HepG2 (cell line): ENCODE data around the gene GNG7. TPM values are rescaled to one million over a fixed set of nuclear protein-coding genes. Genes with fewer than 3 reads are reported as not detected.

Experiments used
- ATAC-seq: fragments of 200-7000 bp; cut with Tn5 transposase; 3 replicates; pipeline ENCODE4 v1.9.1; 2020; ENCODE audit warnings: mild to moderate bottlenecking, moderate library complexity
- BruUV-seq: library from RNA; stranded (reverse); fragments of 400-500 nt; replicated peaks from 2 replicates; lab custom pipeline; 2021; lab: Mats Ljungman, UMichigan
- CTCF ChIA-PET: fragments of 300-600 bp; formaldehyde crosslinking; extraction: SDS; loops from one replicate; lab custom pipeline; 2021; ENCODE audit warnings: low total read pairs, inconsistent platforms, low intra/inter-chr PET ratio; lab: Yijun Ruan, JAX
- POLR2A ChIA-PET: fragments of 350-600 bp; sonication (Branson Sonifier 250); formaldehyde crosslinking; loops from one replicate; lab custom pipeline; 2020; ENCODE audit warnings: antibody characterized with exemption, inconsistent platforms; lab: Yijun Ruan, JAX
- DNase-seq: peaks from one replicate; pipeline ENCODE4 v3.0.0-alpha.2; 2015; ENCODE audit warnings: low spot score
- FAIRE-seq: peaks from 3 replicates; lab custom pipeline; 2011; peaks lifted over from hg19 to GRCh38; lab: Jason Lieb, UNC
- H2AFZ ChIP-seq: one replicate; pipeline ENCODE4 v1.6.1; 2011; ENCODE audit warnings: low read length, inconsistent platforms
- H3K27ac ChIP-seq: fragments of 300-600 bp; 3 replicates; pipeline ENCODE4 v1.8.0; 2011; ENCODE audit warnings: mixed run types, mild to moderate bottlenecking, mixed read lengths, low read length, inconsistent platforms; ENCODE audit not compliant: insufficient read depth; ENCODE audit errors: extremely low read length
- H3K27me3 ChIP-seq, 2 experiments: fragments of 200-600 bp in 1 of 2; 2 replicates in 1 of 2; 3 replicates in 1 of 2; pipeline versions ENCODE4 v1.6.0 to v1.8.0; 2011; ENCODE audit warnings: low read length in 2 of 2, mild to moderate bottlenecking in 2 of 2, moderate library complexity in 2 of 2, inconsistent platforms in 1 of 2; ENCODE audit not compliant: insufficient read depth in 2 of 2, control insufficient read depth in 1 of 2
- H3K36me3 ChIP-seq, 2 experiments: fragments of 200-600 bp in 1 of 2; replicated peaks in 1 of 2; 2 replicates in 1 of 2; 3 replicates in 1 of 2; pipeline versions ENCODE4 v1.5.1 to v1.8.0; 2011; ENCODE audit warnings: low read length in 2 of 2, inconsistent platforms in 1 of 2; ENCODE audit not compliant: insufficient read depth in 2 of 2, control insufficient read depth in 1 of 2
- H3K4me1 ChIP-seq: 2 replicates; pipeline ENCODE4 v1.5.1; 2012; ENCODE audit warnings: low read length, inconsistent platforms; ENCODE audit not compliant: insufficient read depth
- H3K4me2 ChIP-seq: 2 replicates; pipeline ENCODE4 v1.6.0; 2011; ENCODE audit warnings: low read depth, low read length, inconsistent platforms
- H3K4me3 ChIP-seq, 3 experiments: fragments of 200-600 bp in 1 of 3; sonication (generic), shearing (Covaris generic) in 1 of 3; replicated peaks in 1 of 3; 2 replicates each; pipeline ENCODE4 v1.5.1; 2011 to 2016; ENCODE audit warnings: low read length in 3 of 3, inconsistent platforms in 2 of 3, low read depth in 2 of 3, mild to moderate bottlenecking in 2 of 3, control low read depth in 1 of 3, mixed read lengths in 1 of 3; ENCODE audit not compliant: insufficient read depth in 1 of 3
- H3K79me2 ChIP-seq: one replicate; pipeline ENCODE4 v1.6.1; 2011; ENCODE audit warnings: low read length, inconsistent platforms; ENCODE audit not compliant: insufficient read depth
- H3K9ac ChIP-seq: 2 replicates; pipeline ENCODE4 v1.6.0; 2011; ENCODE audit warnings: mild to moderate bottlenecking, low read depth, low read length, inconsistent platforms; ENCODE audit not compliant: insufficient read depth
- H3K9me3 ChIP-seq: 2 replicates; pipeline ENCODE4 v1.5.1; 2012; ENCODE audit warnings: mild to moderate bottlenecking, low read length
- H4K20me1 ChIP-seq: 2 replicates; pipeline ENCODE4 v1.6.0; 2011; ENCODE audit warnings: inconsistent platforms, mild to moderate bottlenecking, low read length, moderate library complexity; ENCODE audit not compliant: insufficient read depth
- BHLHE40 ChIP-seq: IDR thresholded peaks from 2 replicates; pipeline ENCODE4 v1.6.1; 2011; ENCODE audit warnings: low read length, improper control_type of control experiment
- ETV6 ChIP-seq: sonication (generic); formaldehyde crosslinking; conservative IDR thresholded peaks from 2 replicates; pipeline ENCODE4 v1.4.0; 2020; ENCODE audit warnings: missing genetic modification reagents
- MAFF ChIP-seq: IDR thresholded peaks from 2 replicates; pipeline ENCODE4 v1.6.1; 2011; ENCODE audit warnings: low read depth, low read length, improper control_type of control experiment
- MAFK ChIP-seq, 2 experiments: IDR thresholded peaks in 1 of 2; conservative IDR thresholded peaks in 1 of 2; 2 replicates each; pipeline ENCODE4 v1.6.1; 2011; ENCODE audit warnings: improper control_type of control experiment in 2 of 2, low read length in 2 of 2
- ONECUT2 ChIP-seq: sonication (generic); formaldehyde crosslinking; IDR thresholded peaks from 2 replicates; pipeline ENCODE4 v1.4.0; 2020; ENCODE audit warnings: missing genetic modification reagents
- RORA ChIP-seq: sonication (generic); formaldehyde crosslinking; IDR thresholded peaks from 2 replicates; pipeline ENCODE4 v1.5.0; 2020; ENCODE audit warnings: mild to moderate bottlenecking, missing genetic modification reagents, moderate library complexity
- SAP130 ChIP-seq: IDR thresholded peaks from 2 replicates; pipeline ENCODE4 v1.6.1; 2016; ENCODE audit warnings: low read depth
- TBX2 ChIP-seq: sonication (generic); formaldehyde crosslinking; IDR thresholded peaks from 2 replicates; pipeline ENCODE4 v1.5.0; 2020; ENCODE audit warnings: missing genetic modification reagents, mild to moderate bottlenecking, borderline replicate concordance
- ZMYM2 ChIP-seq: sonication (generic); formaldehyde crosslinking; IDR thresholded peaks from 2 replicates; pipeline ENCODE4 v1.8.0; 2022; ENCODE audit warnings: mild to moderate bottlenecking, missing genetic modification reagents
- ZMYM3 ChIP-seq: sonication (generic); formaldehyde crosslinking; IDR thresholded peaks from 2 replicates; pipeline ENCODE4 v1.5.1; 2020; ENCODE audit warnings: mild to moderate bottlenecking, missing genetic modification reagents
- ZNF124 ChIP-seq: sonication (generic); formaldehyde crosslinking; IDR thresholded peaks from 2 replicates; pipeline ENCODE4 v1.4.0; 2020; ENCODE audit warnings: missing genetic modification reagents
- ZNF547 ChIP-seq: sonication (generic); formaldehyde crosslinking; IDR thresholded peaks from 2 replicates; pipeline ENCODE4 v1.5.1; 2020; ENCODE audit warnings: mild to moderate bottlenecking, missing genetic modification reagents
- ZNF761 ChIP-seq: sonication (generic); formaldehyde crosslinking; conservative IDR thresholded peaks from 2 replicates; pipeline ENCODE4 v1.4.0; 2020; ENCODE audit warnings: mild to moderate bottlenecking, missing genetic modification reagents
- WGBS: methylation state at CpG from one replicate; pipeline ENCODE4 v1.1.6; 2017; ENCODE audit warnings: low lambda C conversion rate; 5-methylcytosine and 5-hydroxymethylcytosine counted together
- in situ Hi-C: cut with HindIII; loops from 2 replicates; pipeline ENCODE4 v1.10.0; 2017; ENCODE audit warnings: low pct_unique_long_range_greater_than_20kb; ENCODE audit not compliant: extremely low pct_ligation_motif_present
- intact Hi-C: fragments of 100-400 bp; cut with micrococcal nuclease; formaldehyde crosslinking; loops from one replicate; pipeline ENCODE4 v1.10.0; 2022; ENCODE audit not compliant: unreplicated experiment
- polyA plus RNA-seq, 8 experiments: library from polyadenylated mRNA; depleted of rRNA in 3 of 8; stranded (reverse) in 7 of 8; unstranded in 1 of 8; fragments of >200 nt; fragmentation: Illumina TruSeq in 4 of 8; extraction: Trizol in 4 of 8; gene quantifications; 2 replicates each; pipeline versions ENCODE4 v1.2.1 to v1.2.3, GENCODE V29; 2011 to 2016; ENCODE audit warnings: low read depth in 4 of 8, missing spikeins in 1 of 8, mixed read lengths in 1 of 8; ENCODE audit not compliant: insufficient read depth in 1 of 8
- total RNA-seq, 5 experiments: library from RNA; depleted of rRNA; stranded (reverse); fragments of >200 nt; fragmentation: Illumina TruSeq; extraction: Trizol; gene quantifications; 2 replicates each; pipeline ENCODE4 v1.2.3, GENCODE V29; 2016; ENCODE audit warnings: low read depth in 1 of 5
- TF ChIP-seq, protein P1 (sequence below): fragments of 450-650 bp; IDR thresholded peaks from 2 replicates; pipeline ENCODE4 v1.6.1; 2017; ENCODE audit warnings: mild to moderate bottlenecking
- TF ChIP-seq, protein P2 (sequence below): IDR thresholded peaks from 2 replicates; pipeline ENCODE4 v1.6.1; 2018; ENCODE audit warnings: missing genetic modification reagents, mild to moderate bottlenecking, missing compliant biosample characterization

GNG7 gene
- total and polyA plus RNA-seq, 2 of the 13 experiments (the other 11 are each of a cell fraction or from before 2014, with no cell fraction given) = 1.4 to 3.3 TPM

DNA sequence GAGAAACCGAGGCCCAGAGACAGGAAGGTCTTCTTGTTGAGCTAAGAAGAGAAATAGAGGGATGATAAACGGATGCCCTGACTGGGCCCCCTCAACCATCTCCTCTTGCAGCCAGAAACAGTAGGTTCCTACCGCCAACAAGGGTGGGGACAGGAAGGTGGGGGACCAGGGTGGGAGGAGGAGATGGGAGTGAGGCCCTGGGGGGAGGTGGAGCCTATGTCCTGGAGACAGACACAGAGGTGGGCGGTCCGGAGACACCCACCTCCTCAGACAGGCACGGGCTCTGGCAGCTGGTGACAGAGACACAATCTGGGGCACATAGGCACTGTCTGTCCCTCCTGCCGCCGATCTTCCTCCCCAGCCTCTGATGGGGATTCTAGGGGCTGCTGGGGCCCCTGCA lies 209.6 kb downstream of the GNG7 start:
- H2AFZ ChIP-seq = no peak overlapping the region
- ChIA-PET POLR2A (interaction anchor here (8.0 kb wide), 1 partner anchor 16 kb away, joined by 65 read pairs; the partner anchor contains the start of gene GADD45B), CTCF (no interaction called here)
- FAIRE-seq (no peak), DNase-seq (no peak), ATAC-seq (no peak)
- TF ChIP-seq ZMYM2 (CRISPR knock-in tag) (no peak), ZNF124 (CRISPR knock-in tag) (no peak)
- in situ Hi-C loops = no loop called here
- H3K4me3 ChIP-seq = no peak overlapping the region
- H3K9me3 ChIP-seq = no peaks in the 10 kb centered on the region
- no peak overlapping the region for H3K27ac ChIP-seq
- intact Hi-C loops = no loop called here
- H3K36me3 ChIP-seq = no peaks in the 10 kb centered on the region
- H3K4me2 ChIP-seq = no peak overlapping the region; the same call in 1 of the 2 replicates
- 31% methylated on average over 8 of the region's 8 CpGs for WGBS
- no TSS peak for BruUV-seq
- H4K20me1 ChIP-seq = no peaks in the 10 kb centered on the region
- no peaks in the 10 kb centered on the region for H3K79me2 ChIP-seq
- H3K9ac ChIP-seq = no peak overlapping the region
- H3K4me1 ChIP-seq = peaks cover 64% of the 10 kb centered on the region
- H3K27me3 ChIP-seq = peaks cover 15 to 65% of the 10 kb centered on the region in 2 experiments

DNA sequence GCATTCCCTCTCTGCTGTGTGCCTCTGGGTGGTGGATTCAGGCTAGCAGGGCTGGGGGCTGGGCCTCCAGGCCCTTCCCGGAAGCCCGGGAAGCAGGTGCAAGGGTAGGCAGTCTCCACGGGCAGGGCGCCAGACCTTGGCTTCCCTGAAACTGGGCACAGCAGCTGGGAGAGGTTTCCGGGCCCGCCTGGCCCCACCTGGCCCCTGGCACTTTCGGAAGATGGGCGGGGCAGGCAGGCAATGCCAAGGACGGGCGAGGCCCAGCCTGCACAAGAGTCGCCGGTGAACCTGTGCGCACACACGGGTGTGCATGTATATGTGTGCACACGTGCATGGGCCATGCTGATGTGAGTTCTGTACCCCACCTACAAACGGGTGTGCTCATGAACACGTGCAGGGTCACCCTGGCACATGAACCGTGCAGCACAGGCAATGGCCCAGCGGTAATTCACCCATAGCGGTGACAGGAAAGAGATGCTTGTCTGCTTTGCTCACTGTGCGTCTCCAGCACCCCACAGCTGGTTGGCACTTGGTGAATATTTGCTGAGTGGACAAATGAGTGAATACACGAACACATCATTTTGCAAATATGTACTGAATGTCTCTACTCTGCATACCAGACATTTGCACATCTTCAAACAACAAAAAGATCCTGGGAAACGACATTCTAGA lies 211.2 kb downstream of the GNG7 start:
- Histone ChIP-seq H3K9ac (no peak overlapping the region), H3K9me3 (no peaks in the 10 kb centered on the region), H3K4me3 (peak overlapping the region in 1 of 3 experiments; percentile 29; a peak in 1 of 6 replicates), H3K79me2 (no peaks in the 10 kb centered on the region), H4K20me1 (no peaks in the 10 kb centered on the region), H3K27me3 (peaks cover 15 to 57% of the 10 kb centered on the region in 2 experiments), H2AFZ (no peak overlapping the region), H3K27ac (no peak overlapping the region), H3K4me1 (peaks cover 63% of the 10 kb centered on the region), H3K4me2 (peak overlapping the region; percentile 36), H3K36me3 (no peaks in the 10 kb centered on the region)
- ATAC-seq (no peak), FAIRE-seq (no peak), DNase-seq (no peak)
- BruUV-seq = no TSS peak
- ChIA-PET POLR2A (interaction anchor here (3.1 kb wide), 1 partner anchor 14 kb away, joined by 16 read pairs; the partner anchor contains the start of gene GADD45B), CTCF (no interaction called here)
- in situ Hi-C loops (no loop called here), intact Hi-C loops (no loop called here)
- WGBS = 15% methylated on average over 4 of the region's 23 CpGs
- TF ChIP-seq, protein P1, sequence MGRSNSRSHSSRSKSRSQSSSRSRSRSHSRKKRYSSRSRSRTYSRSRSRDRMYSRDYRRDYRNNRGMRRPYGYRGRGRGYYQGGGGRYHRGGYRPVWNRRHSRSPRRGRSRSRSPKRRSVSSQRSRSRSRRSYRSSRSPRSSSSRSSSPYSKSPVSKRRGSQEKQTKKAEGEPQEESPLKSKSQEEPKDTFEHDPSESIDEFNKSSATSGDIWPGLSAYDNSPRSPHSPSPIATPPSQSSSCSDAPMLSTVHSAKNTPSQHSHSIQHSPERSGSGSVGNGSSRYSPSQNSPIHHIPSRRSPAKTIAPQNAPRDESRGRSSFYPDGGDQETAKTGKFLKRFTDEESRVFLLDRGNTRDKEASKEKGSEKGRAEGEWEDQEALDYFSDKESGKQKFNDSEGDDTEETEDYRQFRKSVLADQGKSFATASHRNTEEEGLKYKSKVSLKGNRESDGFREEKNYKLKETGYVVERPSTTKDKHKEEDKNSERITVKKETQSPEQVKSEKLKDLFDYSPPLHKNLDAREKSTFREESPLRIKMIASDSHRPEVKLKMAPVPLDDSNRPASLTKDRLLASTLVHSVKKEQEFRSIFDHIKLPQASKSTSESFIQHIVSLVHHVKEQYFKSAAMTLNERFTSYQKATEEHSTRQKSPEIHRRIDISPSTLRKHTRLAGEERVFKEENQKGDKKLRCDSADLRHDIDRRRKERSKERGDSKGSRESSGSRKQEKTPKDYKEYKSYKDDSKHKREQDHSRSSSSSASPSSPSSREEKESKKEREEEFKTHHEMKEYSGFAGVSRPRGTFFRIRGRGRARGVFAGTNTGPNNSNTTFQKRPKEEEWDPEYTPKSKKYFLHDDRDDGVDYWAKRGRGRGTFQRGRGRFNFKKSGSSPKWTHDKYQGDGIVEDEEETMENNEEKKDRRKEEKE = no peak
- TF ChIP-seq BHLHE40 (peak; percentile 85), ONECUT2 (CRISPR knock-in tag) (no peak), MAFF (peak; percentile 99), RORA (CRISPR knock-in tag) (no peak), ZNF761 (CRISPR knock-in tag) (no peak), ETV6 (no peak), ZNF547 (no peak), ZMYM3 (peak; percentile 40; the same call in 1 of the 2 replicates), MAFK (conservative IDR thresholded peaks at IDR 0.05 in 1 of 2, IDR thresholded peaks at IDR 0.05 in 1 of 2; ENCODE audit: low read length in 2 of 2) (peak; percentile 98 to 99), TBX2 (CRISPR knock-in tag) (peak; percentile 47; the same call in 1 of the 2 replicates), SAP130 (CRISPR knock-in tag) (peak; percentile 28; the same call in 1 of the 2 replicates)
- TF ChIP-seq, protein P2, sequence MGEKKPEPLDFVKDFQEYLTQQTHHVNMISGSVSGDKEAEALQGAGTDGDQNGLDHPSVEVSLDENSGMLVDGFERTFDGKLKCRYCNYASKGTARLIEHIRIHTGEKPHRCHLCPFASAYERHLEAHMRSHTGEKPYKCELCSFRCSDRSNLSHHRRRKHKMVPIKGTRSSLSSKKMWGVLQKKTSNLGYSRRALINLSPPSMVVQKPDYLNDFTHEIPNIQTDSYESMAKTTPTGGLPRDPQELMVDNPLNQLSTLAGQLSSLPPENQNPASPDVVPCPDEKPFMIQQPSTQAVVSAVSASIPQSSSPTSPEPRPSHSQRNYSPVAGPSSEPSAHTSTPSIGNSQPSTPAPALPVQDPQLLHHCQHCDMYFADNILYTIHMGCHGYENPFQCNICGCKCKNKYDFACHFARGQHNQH (CRISPR knock-in tag) = no peak
